DMS53 treated with DMSO at 0.1 percent for 48 hours (cell line): ENCODE measurements around the gene ERGIC2.
"Not testable (repeated sequence)": the region's sequence is repeated elsewhere in the genome, so short reads cannot be mapped to it uniquely, and the experiment has no call there.

ENCODE experiments used
- DNase-seq: peaks from one replicate; lab custom pipeline; 2025; ENCODE audit not compliant: unreplicated experiment; lab: John Stamatoyannopoulos, UW

The ERGIC2 gene

DNA sequence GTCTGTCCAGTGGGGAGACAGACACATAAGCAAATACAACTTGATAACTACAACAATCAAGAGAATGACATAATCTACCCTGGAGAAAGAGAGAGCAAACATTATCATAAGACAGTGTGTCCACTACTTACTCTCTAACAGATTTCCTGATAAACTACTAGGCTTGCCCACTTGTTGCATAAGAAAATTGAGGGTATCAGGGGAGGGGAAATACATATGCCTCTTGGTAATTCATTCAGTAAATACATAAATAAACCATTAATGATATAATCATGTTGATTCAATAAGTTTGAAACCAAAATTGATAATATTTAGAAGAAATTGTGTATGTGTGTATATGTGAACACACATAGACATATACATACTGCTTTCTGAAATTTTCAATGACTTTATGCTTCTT lies 76.6 kb downstream of the ERGIC2 start:
- DNase-seq = peak; percentile 31

- no peak for DNase-seq
These were observed 79.9 kb downstream of the ERGIC2 start for GRCh38 chr12:29301114-29301513.

DNA sequence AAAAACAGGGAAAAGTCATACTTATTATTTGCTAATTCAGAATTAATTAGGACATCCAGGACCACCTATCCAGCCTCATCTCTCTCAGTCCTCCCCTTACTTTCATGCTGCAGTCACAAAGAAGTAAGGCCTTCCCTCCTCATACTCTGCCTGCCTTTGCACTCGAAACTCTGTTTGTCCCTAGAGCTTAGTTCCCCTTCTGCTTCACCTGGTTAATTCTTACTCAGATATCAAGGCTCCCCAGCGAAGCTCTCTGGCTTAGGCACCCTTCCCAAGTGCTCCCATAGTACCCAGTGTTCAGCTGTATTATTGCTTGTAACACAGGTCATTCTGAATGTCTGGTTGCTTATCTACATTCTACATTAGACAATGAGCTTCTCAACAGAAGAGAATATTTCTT lies 81.3 kb downstream of the ERGIC2 start:
- DNase-seq = no peak

DNA sequence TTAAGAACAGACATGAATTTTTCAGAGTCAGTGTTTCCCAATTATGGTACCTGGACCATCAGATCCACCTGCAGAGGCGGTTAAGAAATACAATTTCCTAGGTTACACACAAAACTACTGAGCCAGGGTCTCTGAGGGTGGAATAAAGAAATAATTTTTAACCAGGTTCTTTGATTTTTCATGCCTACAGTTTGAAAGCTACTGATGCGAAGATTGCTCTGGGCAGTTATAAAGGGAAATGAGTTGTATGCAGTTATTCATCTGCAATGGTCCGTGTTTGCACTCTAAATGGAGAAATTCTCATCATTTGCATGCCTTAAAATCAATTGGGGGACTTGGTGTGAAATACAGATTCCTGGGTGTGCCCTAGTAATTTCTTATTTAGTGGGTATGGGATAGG lies 89.7 kb downstream of the ERGIC2 start:
- no peak for DNase-seq

- DNase-seq = not testable (repeated sequence)
These were observed 90.5 kb downstream of the ERGIC2 start for GRCh38 chr12:29290475-29290874.

DNA sequence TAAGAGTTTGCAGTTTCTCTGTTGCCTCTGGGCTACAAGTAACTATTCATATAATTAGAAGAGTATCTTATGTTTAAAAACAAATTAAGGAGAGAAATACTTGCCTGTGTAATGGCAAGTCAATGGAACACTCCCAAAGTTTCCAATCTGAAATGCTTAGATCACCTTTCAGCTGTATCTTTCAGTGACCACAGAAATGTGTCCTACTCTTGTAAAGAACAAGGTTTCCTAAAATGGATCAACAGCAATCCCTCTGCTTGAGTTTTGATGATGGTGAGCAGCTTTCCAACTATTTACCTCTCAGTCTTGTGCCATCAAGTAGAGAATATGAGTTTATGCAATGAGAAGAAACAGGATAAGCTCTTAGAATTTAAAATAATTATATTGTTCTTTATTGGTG lies 92.9 kb downstream of the ERGIC2 start:
- DNase-seq = no peak

DNA sequence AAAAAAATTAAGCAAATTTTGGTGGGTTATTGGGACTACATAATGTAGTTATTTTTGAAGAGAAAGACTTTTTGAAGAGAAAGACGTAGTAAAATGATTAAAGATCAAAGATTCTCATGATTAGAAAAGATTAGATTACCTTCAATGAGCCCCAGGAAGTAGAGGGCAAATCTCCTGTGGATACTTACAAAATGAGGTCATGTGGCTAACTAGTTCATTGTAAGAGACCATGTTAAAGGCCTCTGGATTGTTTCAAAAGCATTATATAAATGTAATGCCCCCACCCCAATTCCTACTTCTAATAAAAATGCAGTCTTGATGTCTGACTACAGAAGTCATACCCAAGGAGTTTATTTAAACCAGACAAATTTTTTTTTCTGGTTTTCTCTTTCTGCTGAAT lies 93.3 kb downstream of the ERGIC2 start:
- no peak for DNase-seq
